Smooth muscle cell (in vitro differentiated cells): Measurements from ENCODE around the gene ARMC10. TPM values are rescaled to one million over a fixed set of nuclear protein-coding genes. Genes with fewer than 3 reads are reported as not detected.
"Not testable (repeated sequence)": the region's sequence is repeated elsewhere in the genome, so short reads cannot be mapped to it uniquely, and the experiment has no call there.

Experiments
- DNase-seq: peaks from one replicate; lab custom pipeline; 2025; ENCODE audit not compliant: unreplicated experiment; lab: John Stamatoyannopoulos, UW
- H2AFZ ChIP-seq: fragments of 200-600 bp; sonication (generic); 2 replicates; pipeline ENCODE4 v1.6.0; 2016; ENCODE audit warnings: antibody characterized with exemption, low read depth, mild to moderate bottlenecking
- H3F3A ChIP-seq: fragments of 200-600 bp; sonication (generic); 2 replicates; pipeline ENCODE4 v1.6.0; 2017; ENCODE audit warnings: antibody characterized with exemption, low read depth
- H3K27ac ChIP-seq: fragments of 200-600 bp; sonication (generic); 2 replicates; pipeline ENCODE4 v1.5.1; 2016; ENCODE audit warnings: low read depth, mild to moderate bottlenecking
- H3K27me3 ChIP-seq: fragments of 200-600 bp; sonication (generic); 2 replicates; pipeline ENCODE4 v1.6.1; 2016; ENCODE audit warnings: low read depth, mild to moderate bottlenecking
- H3K36me3 ChIP-seq: fragments of 200-600 bp; sonication (generic); 2 replicates; pipeline ENCODE4 v1.5.1; 2016; ENCODE audit warnings: low read depth
- H3K4me1 ChIP-seq: fragments of 200-600 bp; sonication (generic); 2 replicates; pipeline ENCODE4 v1.5.1; 2016; ENCODE audit warnings: low read depth
- H3K4me2 ChIP-seq: fragments of 200-600 bp; sonication (generic); 2 replicates; pipeline ENCODE4 v1.6.0; 2016; ENCODE audit warnings: mild to moderate bottlenecking
- H3K4me3 ChIP-seq: fragments of 200-600 bp; sonication (generic); 2 replicates; pipeline ENCODE4 v1.5.1; 2016; ENCODE audit warnings: mild to moderate bottlenecking
- H3K79me2 ChIP-seq: fragments of 200-600 bp; sonication (generic); 2 replicates; pipeline ENCODE4 v1.6.0; 2016; ENCODE audit warnings: low read depth, mild to moderate bottlenecking
- H3K9ac ChIP-seq: fragments of 200-600 bp; sonication (generic); 2 replicates; pipeline ENCODE4 v1.6.0; 2016; ENCODE audit warnings: low read depth
- H3K9me3 ChIP-seq: fragments of 200-600 bp; sonication (generic); replicated peaks from 2 replicates; pipeline ENCODE4 v1.5.1; 2016; ENCODE audit warnings: low read depth
- H4K20me1 ChIP-seq: fragments of 200-600 bp; sonication (generic); 2 replicates; pipeline ENCODE4 v1.6.0; 2016; ENCODE audit warnings: low read depth
- CTCF ChIP-seq: fragments of 200-600 bp; sonication (generic); IDR thresholded peaks from 2 replicates; pipeline ENCODE4 v1.5.1; 2017; ENCODE audit warnings: borderline replicate concordance, mild to moderate bottlenecking, antibody characterized with exemption; ENCODE audit not compliant: insufficient read depth, poor library complexity, severe bottlenecking
- WGBS: methylation state at CpG from one replicate; pipeline ENCODE4 v1.1.7; 2016; ENCODE audit warnings: low lambda C conversion rate; 5-methylcytosine and 5-hydroxymethylcytosine counted together
- polyA plus RNA-seq: library from polyadenylated mRNA; unstranded; fragments of >200 nt; fragmentation: Nextera tagmentation; extraction: Ambion mirVana; gene quantifications from 2 replicates; pipeline ENCODE4 v1.2.1, GENCODE V29; 2016
- total RNA-seq: library from RNA; depleted of rRNA; stranded (reverse); fragments of >200 nt; gene quantifications from 2 replicates; pipeline ENCODE4 v1.2.3, GENCODE V29; 2014

Gene ARMC10
- total and polyA plus RNA-seq, 2 experiments from 2014 or later: 25.6 to 28.9 TPM

GRCh38 chr7:103048833-103049232 lies 26.1 kb upstream of the ARMC10 start:
- no peak overlapping the region for H3K4me2 ChIP-seq
- H3K9ac ChIP-seq: no peak overlapping the region
- H3K4me3 ChIP-seq: no peak overlapping the region
- no peaks in the 10 kb centered on the region for H4K20me1 ChIP-seq
- H3K79me2 ChIP-seq: no peaks in the 10 kb centered on the region
- H3K9me3 ChIP-seq: peaks cover 13% of the 10 kb centered on the region
- no peaks in the 10 kb centered on the region for H3F3A ChIP-seq
- no peak for DNase-seq
- no peaks in the 10 kb centered on the region for H3K27me3 ChIP-seq
- WGBS: 71% methylated on average over 2 of the region's 2 CpGs
- H3K27ac ChIP-seq: no peak overlapping the region
- H3K36me3 ChIP-seq: peaks cover 15% of the 10 kb centered on the region
- no peak for TF ChIP-seq CTCF
- H3K4me1 ChIP-seq: no peaks in the 10 kb centered on the region
- no peak overlapping the region for H2AFZ ChIP-seq

- WGBS: 97% methylated on average over 6 of the region's 6 CpGs
- Histone ChIP-seq H3K4me2 (no peak overlapping the region), H3K27me3 (no peaks in the 10 kb centered on the region), H3K79me2 (no peaks in the 10 kb centered on the region), H3K9me3 (peaks cover 13% of the 10 kb centered on the region), H3K9ac (no peak overlapping the region), H2AFZ (no peak overlapping the region), H3K4me3 (no peak overlapping the region), H3K36me3 (peaks cover 9% of the 10 kb centered on the region), H3K4me1 (no peaks in the 10 kb centered on the region), H3K27ac (no peak overlapping the region), H3F3A (no peaks in the 10 kb centered on the region), H4K20me1 (no peaks in the 10 kb centered on the region)
- DNase-seq: no peak
- no peak for TF ChIP-seq CTCF
These were observed 23.4 kb upstream of the ARMC10 start for GRCh38 chr7:103051519-103051918.

- not testable (repeated sequence) for H3K36me3 ChIP-seq, H3F3A ChIP-seq, H3K79me2 ChIP-seq, H3K27ac ChIP-seq, H3K4me2 ChIP-seq, H3K4me3 ChIP-seq, H2AFZ ChIP-seq, H3K27me3 ChIP-seq, H4K20me1 ChIP-seq, H3K9ac ChIP-seq, H3K4me1 ChIP-seq, H3K9me3 ChIP-seq, DNase-seq
- 100% methylated on average over 1 of the region's 1 CpG for WGBS
These were observed 18.9 kb upstream of the ARMC10 start for GRCh38 chr7:103056006-103056405.

GRCh38 chr7:103058122-103058521 lies 16.8 kb upstream of the ARMC10 start:
- Histone ChIP-seq H3K4me1 (no peaks in the 10 kb centered on the region), H2AFZ (no peak overlapping the region), H3K27ac (no peak overlapping the region), H3K4me3 (no peak overlapping the region), H4K20me1 (no peaks in the 10 kb centered on the region), H3K27me3 (no peaks in the 10 kb centered on the region), H3F3A (no peaks in the 10 kb centered on the region), H3K79me2 (no peaks in the 10 kb centered on the region), H3K9ac (no peak overlapping the region), H3K36me3 (no peaks in the 10 kb centered on the region), H3K9me3 (no peaks in the 10 kb centered on the region), H3K4me2 (no peak overlapping the region)
- no peak for DNase-seq
- TF ChIP-seq CTCF: no peak
